ENCODE results near the gene OR10A3. TPM values are rescaled to one million over a fixed set of nuclear protein-coding genes. Genes with fewer than 3 reads are reported as not detected.
A peak's percentile ranks its signal among the peaks of the same experiment; 100 is the strongest.

OR10A3 gene
- total RNA-seq, 4 donors from 2014 or later, result not detected

DNA sequence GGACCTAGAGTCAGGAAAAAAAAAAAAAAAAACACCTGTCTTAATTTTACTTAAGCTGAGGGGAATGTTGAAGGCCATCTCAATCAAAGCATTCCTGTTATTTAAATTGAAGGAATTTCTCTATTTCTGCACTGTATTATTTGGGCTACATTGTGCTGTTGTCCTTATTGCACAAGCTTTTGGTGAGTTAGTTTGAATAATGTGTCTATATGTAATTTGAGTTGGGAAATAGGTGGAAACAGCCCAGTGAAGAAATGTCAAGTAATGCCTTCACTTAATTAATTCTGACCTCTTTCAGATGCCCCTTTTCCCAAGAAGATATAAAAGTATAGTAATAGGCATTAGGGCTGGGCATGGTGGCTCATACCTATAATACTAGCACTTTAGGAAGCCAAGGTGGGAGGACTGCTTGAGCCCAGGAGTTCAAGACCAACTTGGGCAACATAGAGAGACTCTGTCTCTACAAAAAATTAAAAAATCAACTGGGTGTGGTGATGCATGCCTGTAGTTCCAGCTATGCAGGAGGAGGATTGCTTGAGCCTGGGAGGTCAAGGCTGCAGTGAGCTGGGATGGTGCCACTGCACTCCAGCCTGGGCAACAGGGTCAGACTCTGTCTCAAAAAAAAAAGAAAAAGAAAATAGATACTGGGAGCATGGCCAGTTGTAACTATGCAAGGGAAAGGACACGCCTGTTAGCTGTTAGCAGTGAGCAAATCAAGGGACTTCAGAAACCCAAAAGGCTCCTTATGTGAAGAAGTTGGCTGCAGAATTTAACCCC, 45.3 kb downstream of the OR10A3 start:
- intact Hi-C loops (cut with DNase I), result loop anchor here (10.0 kb wide), 1 partner anchor 199 kb away; no protein-coding TSS in a partner anchor
- Histone ChIP-seq H3K27me3 (no peaks in the 10 kb centered on the region), H3K36me3 (no peaks in the 10 kb centered on the region), H3K27ac (no peak overlapping the region), H3K4me3 (replicated peaks in 1 of 3) (no peak overlapping the region), H3K4me1 (no peaks in the 10 kb centered on the region), H3K9me3 (no peaks in the 10 kb centered on the region)
- no peak for DNase-seq
- TF ChIP-seq, protein P1, sequence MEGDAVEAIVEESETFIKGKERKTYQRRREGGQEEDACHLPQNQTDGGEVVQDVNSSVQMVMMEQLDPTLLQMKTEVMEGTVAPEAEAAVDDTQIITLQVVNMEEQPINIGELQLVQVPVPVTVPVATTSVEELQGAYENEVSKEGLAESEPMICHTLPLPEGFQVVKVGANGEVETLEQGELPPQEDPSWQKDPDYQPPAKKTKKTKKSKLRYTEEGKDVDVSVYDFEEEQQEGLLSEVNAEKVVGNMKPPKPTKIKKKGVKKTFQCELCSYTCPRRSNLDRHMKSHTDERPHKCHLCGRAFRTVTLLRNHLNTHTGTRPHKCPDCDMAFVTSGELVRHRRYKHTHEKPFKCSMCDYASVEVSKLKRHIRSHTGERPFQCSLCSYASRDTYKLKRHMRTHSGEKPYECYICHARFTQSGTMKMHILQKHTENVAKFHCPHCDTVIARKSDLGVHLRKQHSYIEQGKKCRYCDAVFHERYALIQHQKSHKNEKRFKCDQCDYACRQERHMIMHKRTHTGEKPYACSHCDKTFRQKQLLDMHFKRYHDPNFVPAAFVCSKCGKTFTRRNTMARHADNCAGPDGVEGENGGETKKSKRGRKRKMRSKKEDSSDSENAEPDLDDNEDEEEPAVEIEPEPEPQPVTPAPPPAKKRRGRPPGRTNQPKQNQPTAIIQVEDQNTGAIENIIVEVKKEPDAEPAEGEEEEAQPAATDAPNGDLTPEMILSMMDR (IDR thresholded peaks at IDR 0.05), result no peak
- TF ChIP-seq POLR2A (IDR thresholded peaks at IDR 0.05), result no peak
- WGBS, 2 donors, result 22 to 31% methylated on average over 1 of the region's 1 CpG

- Histone ChIP-seq H3K4me3 (replicated peaks in 1 of 3) (no peak overlapping the region), H3K27ac (no peak overlapping the region), H3K4me1 (no peaks in the 10 kb centered on the region), H3K9me3 (no peaks in the 10 kb centered on the region), H3K36me3 (no peaks in the 10 kb centered on the region), H3K27me3 (no peaks in the 10 kb centered on the region)
- no peak for DNase-seq
- TF ChIP-seq, protein P1 (IDR thresholded peaks at IDR 0.05), result no peak
- TF ChIP-seq POLR2A (IDR thresholded peaks at IDR 0.05), result no peak
- WGBS, 2 donors, result 61 to 68% methylated on average over 3 of the region's 3 CpGs
- intact Hi-C loops (cut with DNase I), result loop anchor here (5.0 to 10.0 kb wide), 2 partner anchors 93 to 201 kb away; partner anchors contain the start of gene EIF3F
Measured at GRCh38 chr11:7894251-7894650, 47.3 kb downstream of the OR10A3 start.

GRCh38 chr11:7893796-7894195, 47.7 kb downstream of the OR10A3 start:
- Histone ChIP-seq H3K27ac (no peak overlapping the region), H3K4me3 (replicated peaks in 1 of 3) (no peak overlapping the region), H3K27me3 (no peaks in the 10 kb centered on the region), H3K4me1 (no peaks in the 10 kb centered on the region), H3K36me3 (no peaks in the 10 kb centered on the region), H3K9me3 (no peaks in the 10 kb centered on the region)
- DNase-seq, result no peak
- 50 to 53% methylated on average over 2 of the region's 2 CpGs for WGBS, 2 donors
- TF ChIP-seq POLR2A (IDR thresholded peaks at IDR 0.05), result no peak
- TF ChIP-seq, protein P1 (IDR thresholded peaks at IDR 0.05), result no peak
- intact Hi-C loops (cut with DNase I), result loop anchor here (5.0 to 10.0 kb wide), 2 partner anchors 94 to 201 kb away; partner anchors contain the start of gene EIF3F

- intact Hi-C loops (cut with DNase I), result loop anchor here (5.0 to 10.0 kb wide), 2 partner anchors 94 to 202 kb away; partner anchors contain the start of gene EIF3F
- Histone ChIP-seq H3K9me3 (no peaks in the 10 kb centered on the region), H3K27ac (no peak overlapping the region), H3K36me3 (no peaks in the 10 kb centered on the region), H3K4me3 (replicated peaks in 1 of 3) (no peak overlapping the region), H3K4me1 (no peaks in the 10 kb centered on the region), H3K27me3 (no peaks in the 10 kb centered on the region)
- TF ChIP-seq POLR2A (IDR thresholded peaks at IDR 0.05), result no peak
- TF ChIP-seq, protein P1 (IDR thresholded peaks at IDR 0.05), result peak in 5 of 6 experiments; percentile 9 to 72 (median 34)
- WGBS, 2 donors, result 13 to 21% methylated on average over 2 of the region's 2 CpGs
- DNase-seq, result no peak
Measured at GRCh38 chr11:7892840-7893254, 48.7 kb downstream of the OR10A3 start.

All from thyroid gland (tissue), 4 donors.